Upper lobe of left lung (tissue), 4 donors: Measurements from ENCODE around the gene CRYAB.

ENCODE experiments used
- EP300 ChIP-seq, 4 donors: sonication (generic); formaldehyde crosslinking; IDR thresholded peaks; one replicate each; pipeline ENCODE4 v1.5.1; 2017; ENCODE audit warnings: antibody characterized with exemption in 4 of 4, control low read depth in 2 of 4
- POLR2A ChIP-seq, 4 donors: fragments of 450-650 bp; IDR thresholded peaks; one replicate each; pipeline ENCODE4 v1.5.1; 2016 to 2017; ENCODE audit warnings: antibody characterized with exemption in 4 of 4, mild to moderate bottlenecking in 2 of 4

DNA sequence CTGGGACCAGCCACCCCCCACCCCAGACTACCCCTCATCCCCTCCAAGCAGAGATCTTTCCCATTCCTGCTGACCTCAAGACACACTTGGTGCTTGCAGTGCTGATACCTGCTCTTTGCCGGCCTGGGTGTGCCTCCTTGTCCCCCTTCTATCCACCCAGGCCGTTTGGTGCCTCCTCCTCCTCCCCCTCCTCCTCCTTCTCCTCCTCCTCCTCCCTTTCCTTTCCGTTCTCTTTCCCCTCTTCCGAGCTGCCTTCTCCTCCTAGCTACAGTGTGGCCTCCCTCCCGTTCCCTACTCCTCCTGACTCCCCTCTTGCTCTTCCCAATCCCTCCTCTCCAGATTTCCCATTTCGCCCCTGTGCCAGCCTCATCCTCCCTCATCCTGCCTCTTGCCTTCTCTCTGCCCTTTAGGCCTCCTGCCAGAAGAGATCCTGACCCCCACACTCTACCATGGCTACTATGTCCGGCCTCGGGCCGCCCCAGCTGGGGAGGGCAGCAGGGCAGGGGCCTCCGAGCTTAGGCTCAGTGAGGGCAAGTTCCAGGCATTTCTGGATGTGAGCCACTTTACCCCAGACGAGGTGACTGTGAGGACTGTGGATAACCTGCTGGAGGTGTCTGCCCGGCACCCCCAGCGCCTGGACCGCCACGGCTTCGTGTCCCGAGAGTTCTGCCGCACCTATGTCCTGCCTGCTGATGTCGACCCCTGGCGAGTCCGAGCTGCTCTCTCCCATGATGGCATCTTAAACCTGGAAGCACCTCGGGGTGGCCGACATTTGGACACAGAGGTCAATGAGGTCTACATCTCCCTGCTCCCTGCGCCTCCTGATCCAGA is 1.7 kb upstream of the CRYAB start:
- TF ChIP-seq EP300 (IDR thresholded peaks at IDR 0.05) (no peak), POLR2A (IDR thresholded peaks at IDR 0.05) (no peak)
